ENCODE measurements around the gene PARD3.
A peak's percentile ranks its signal among the peaks of the same experiment; 100 is the strongest.
"Not testable (repeated sequence)": the region's sequence is repeated elsewhere in the genome, so short reads cannot be mapped to it uniquely, and the experiment has no call there.

The PARD3 gene

DNA sequence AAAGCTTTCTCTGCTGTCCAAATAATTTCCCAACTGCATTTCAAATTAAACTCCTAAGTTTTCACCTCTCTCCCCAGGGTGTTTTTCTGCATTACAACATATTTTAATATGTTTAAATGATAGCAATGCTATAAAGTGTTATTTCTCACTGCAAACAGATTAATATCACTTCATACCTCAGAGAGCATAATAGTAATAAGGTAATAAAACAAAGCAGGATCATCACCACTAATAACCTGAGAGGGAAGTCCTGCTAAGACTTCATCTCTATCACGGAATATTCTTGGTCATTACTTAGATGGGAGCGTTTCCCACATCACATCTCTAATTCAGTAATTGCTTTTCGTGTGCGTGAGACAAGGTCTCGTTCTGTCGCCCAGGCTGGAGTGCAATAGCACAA, 168.8 kb downstream of the PARD3 start:
- no peak for DNase-seq (ENCODE audit: low read depth)
- no peak overlapping the region for H3K4me3 ChIP-seq (ENCODE audit: low read depth, low read length)
- TF ChIP-seq, protein P1, sequence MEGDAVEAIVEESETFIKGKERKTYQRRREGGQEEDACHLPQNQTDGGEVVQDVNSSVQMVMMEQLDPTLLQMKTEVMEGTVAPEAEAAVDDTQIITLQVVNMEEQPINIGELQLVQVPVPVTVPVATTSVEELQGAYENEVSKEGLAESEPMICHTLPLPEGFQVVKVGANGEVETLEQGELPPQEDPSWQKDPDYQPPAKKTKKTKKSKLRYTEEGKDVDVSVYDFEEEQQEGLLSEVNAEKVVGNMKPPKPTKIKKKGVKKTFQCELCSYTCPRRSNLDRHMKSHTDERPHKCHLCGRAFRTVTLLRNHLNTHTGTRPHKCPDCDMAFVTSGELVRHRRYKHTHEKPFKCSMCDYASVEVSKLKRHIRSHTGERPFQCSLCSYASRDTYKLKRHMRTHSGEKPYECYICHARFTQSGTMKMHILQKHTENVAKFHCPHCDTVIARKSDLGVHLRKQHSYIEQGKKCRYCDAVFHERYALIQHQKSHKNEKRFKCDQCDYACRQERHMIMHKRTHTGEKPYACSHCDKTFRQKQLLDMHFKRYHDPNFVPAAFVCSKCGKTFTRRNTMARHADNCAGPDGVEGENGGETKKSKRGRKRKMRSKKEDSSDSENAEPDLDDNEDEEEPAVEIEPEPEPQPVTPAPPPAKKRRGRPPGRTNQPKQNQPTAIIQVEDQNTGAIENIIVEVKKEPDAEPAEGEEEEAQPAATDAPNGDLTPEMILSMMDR (IDR thresholded peaks at IDR 0.05; ENCODE audit: low read depth, low read length, missing control alignments), result no peak
- in situ Hi-C loops (cut with HindIII; ENCODE audit: low sequenced_read_pairs), result no loop called here

DNA sequence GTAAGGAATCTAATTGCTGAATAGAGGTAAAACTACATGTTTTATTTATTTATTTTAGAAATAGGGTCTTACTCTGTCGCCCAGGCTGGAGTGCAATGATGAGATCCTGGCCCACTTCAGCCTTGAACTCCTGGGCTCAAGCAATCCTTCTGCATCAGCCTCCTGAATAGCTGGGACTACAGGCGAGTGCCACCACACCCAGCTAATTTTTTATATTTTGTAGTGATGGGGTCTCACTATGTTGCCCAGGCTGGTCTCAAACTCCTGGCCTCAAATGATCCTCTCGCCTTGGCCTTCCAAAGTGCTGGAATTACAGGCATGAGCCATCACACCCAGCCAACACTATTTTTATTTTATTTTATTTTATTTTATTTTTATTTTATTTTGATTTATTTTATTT, 170.3 kb downstream of the PARD3 start:
- H3K4me3 ChIP-seq (ENCODE audit: low read depth, low read length); DNase-seq (ENCODE audit: low read depth); in situ Hi-C loops (cut with HindIII; ENCODE audit: low sequenced_read_pairs): not testable (repeated sequence)

DNA sequence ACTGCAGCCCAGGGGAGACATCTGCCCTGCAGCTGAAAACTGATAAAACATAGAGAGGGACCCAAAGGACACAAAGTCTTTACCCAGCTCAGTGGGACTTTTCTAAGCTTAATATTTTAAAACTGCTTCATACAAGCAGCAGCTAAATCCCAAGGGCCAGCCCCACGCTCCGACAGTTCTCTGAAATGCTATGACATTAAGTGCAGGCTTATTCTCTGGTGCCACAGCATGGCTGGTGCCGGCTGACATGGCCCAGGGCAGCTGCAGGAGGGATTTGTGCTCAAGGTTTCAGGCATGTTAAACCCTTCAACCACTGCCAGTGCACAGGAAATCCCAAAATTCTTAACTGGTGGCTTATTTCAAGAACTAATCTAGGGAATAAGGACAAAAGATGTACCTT, 170.9 kb downstream of the PARD3 start:
- TF ChIP-seq, protein P1 (IDR thresholded peaks at IDR 0.05; ENCODE audit: low read depth, low read length, missing control alignments), result no peak
- no peak overlapping the region for H3K4me3 ChIP-seq (ENCODE audit: low read depth, low read length)
- DNase-seq (ENCODE audit: low read depth), result no peak
- in situ Hi-C loops (cut with HindIII; ENCODE audit: low sequenced_read_pairs), result no loop called here

DNA sequence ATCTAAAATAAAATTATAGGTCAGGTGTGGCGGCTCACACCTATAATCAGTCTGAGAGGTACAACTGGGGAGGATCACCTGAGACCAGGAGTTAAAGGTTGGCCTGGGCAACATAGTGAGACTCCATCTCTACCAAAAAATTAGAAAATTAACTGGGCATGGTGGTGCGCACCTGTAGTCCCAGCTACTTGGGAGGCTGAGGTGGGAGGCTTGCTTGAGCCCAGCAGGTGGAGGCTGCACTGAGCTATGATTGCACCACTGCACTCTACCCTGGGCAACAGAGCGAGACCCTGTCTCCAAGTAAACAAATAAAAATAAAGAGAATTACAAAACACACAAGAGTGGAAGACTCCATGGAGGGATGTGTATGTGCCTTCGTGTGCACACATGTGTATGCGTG, 171.5 kb downstream of the PARD3 start:
- in situ Hi-C loops (cut with HindIII; ENCODE audit: low sequenced_read_pairs), result no loop called here
- DNase-seq (ENCODE audit: low read depth), result no peak
- TF ChIP-seq, protein P1 (IDR thresholded peaks at IDR 0.05; ENCODE audit: low read depth, low read length, missing control alignments), result no peak
- no peak overlapping the region for H3K4me3 ChIP-seq (ENCODE audit: low read depth, low read length)

DNA sequence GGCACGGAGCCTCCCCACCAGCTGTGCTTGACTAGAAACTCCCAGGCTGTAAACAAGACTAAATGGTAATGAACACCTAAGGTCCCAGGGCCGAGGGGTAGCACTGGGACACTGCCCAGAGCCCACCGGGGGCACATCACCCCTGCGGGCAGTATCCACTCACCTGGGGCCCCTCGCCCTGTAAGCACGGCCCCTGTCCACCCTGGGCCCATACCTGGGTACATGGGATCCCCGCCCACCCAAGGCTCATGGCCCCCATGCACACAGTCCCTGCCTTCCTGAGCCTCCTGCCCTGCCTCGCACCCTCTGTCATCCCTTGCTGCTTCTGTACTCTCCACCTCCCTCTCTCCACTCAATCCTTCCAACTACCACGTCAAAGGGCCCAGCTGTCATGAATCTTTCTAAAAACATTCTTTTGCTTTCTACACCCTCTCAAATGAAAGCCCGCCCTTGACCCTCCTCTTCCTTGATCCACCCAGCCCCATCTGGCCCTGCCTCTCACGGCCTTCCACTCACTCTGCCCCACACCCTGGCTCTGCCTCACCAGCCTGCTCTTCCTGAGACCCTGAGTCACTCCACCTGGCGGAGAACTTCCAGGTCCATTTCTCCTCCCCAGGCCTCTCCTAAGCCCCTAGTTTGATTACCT, 173.1 kb downstream of the PARD3 start:
- DNase-seq (ENCODE audit: low read depth), result no peak
- in situ Hi-C loops (cut with HindIII; ENCODE audit: low sequenced_read_pairs), result no loop called here
- TF ChIP-seq, protein P1 (IDR thresholded peaks at IDR 0.05; ENCODE audit: low read depth, low read length, missing control alignments), result no peak
- no peak overlapping the region for H3K4me3 ChIP-seq (ENCODE audit: low read depth, low read length)

DNA sequence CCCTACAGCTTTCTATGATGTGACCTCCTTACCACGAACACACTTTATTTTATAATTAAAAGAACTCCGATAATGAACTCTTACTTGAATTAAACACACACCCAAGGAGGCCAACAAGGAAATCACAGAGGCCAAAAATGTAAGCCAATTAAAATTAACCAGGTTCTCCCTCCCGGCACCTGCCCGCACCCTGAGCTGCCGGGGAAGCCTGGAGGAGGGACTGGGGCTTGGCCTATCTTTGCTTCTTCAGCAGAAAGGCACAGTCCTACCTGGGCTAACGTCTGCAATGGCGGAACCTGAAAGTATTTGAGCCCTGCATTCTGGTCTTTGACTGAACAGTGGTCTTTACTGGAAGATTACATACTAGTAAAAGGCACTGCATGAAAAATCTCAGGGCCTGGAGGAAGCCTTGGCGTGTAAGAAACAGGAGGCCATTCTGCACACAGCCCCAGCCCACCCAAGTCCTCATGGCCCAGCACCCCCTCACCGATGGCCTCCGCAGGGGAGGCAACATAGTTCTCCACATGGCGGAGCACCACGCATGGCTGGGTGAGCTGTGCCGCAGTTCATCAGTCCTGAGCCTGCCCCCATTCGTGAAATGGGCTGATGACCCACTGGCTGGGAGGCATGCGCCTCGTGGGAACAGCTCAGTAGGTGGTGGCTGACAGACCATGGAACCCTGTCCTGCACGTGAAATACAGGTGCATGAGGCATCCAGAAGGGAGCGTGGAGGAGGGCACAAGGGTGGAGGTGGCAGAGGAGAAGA, 173.8 kb downstream of the PARD3 start:
- H3K4me3 ChIP-seq (ENCODE audit: low read depth, low read length), result no peak overlapping the region
- TF ChIP-seq, protein P1 (IDR thresholded peaks at IDR 0.05; ENCODE audit: low read depth, low read length, missing control alignments), result no peak
- in situ Hi-C loops (cut with HindIII; ENCODE audit: low sequenced_read_pairs), result no loop called here

DNA sequence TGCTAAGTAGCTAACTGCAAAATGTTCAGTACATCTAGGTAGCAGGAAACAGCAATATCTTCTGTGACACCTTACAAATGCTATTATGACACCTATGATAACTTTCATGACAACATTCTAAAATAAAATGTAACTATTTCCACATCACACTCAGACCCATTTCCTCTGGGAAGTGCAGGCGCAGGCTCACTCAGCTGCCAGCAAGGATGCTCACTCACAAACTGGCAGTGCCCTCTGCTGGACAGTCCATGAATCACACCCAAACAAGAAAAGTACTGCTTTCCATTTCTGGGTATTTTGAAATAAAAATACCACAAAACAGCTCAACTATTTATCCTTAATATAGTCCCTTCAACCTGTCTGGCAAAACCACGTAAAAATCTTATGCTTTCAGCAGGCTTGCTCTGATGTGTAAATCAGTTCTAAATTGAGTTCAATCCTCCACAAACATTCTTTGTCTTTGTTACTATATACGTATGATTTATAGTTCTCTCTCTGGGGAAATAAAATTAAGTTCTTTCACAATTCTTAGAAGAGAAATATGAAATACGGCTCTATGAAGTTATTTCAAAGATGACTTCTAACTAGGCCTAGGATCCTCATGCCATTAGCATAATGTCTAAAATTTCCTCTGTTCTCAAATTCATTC, 176.6 kb downstream of the PARD3 start:
- DNase-seq (ENCODE audit: low read depth), result peak; percentile 82
- TF ChIP-seq, protein P1 (IDR thresholded peaks at IDR 0.05; ENCODE audit: low read depth, low read length, missing control alignments), result peak; percentile 82
- H3K4me3 ChIP-seq (ENCODE audit: low read depth, low read length), result no peak overlapping the region
- in situ Hi-C loops (cut with HindIII; ENCODE audit: low sequenced_read_pairs), result no loop called here

More for the DNA sequence above, 173.8 kb downstream of the PARD3 start:
- DNase-seq (ENCODE audit: low read depth), result no peak
